ENCODE results near the gene LEFTY1. TPM values are rescaled to one million over a fixed set of nuclear protein-coding genes. Genes with fewer than 3 reads are reported as not detected.
A peak's percentile ranks its signal among the peaks of the same experiment; 100 is the strongest.
"Not testable (repeated sequence)": the region's sequence is repeated elsewhere in the genome, so short reads cannot be mapped to it uniquely, and the experiment has no call there.

LEFTY1 gene
- total RNA-seq, 2 donors from 2014 or later: 0.54 TPM; not detected in 1

DNA sequence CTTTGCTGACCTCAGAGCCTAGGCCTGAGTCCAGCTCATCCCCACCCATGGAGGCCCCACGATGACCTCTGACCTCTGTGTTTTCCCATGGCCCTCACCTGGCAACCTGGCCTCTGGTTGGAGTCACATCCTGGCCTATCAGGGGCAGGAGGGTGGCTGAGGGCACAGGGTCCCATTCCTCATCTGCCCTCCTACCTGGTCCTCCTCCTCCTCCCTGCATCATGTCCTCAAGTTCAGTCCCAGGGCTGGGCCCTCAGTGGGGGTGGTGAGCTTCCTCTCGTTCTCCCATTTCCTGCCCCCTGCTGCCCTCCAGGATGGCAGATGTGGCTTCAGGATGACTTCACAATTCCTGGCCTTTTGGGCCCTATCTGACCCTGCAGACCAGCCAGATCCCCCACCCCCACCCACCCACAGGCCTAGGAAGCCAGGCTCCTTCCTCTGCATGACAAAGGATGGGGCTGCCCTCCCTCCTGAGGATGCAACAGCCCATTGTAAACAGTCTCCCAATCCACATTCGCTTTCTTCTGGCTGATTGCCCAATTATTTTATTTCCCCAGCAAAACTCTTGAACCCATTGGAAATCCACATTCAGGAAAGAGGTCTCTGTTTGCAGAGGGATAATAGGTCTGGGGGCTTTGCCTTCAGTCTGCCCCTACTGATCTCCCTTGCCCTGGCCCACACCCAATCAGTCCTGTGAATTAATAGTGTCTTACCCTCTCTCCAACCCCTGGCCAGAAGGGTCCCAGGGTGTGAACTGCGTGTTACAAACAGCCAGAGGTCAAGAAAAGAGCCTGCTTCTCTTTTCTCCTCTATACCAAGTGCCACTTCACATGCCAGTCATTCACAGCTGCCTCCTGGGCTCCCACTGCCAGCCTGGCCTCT, 10.3 kb upstream of the LEFTY1 start:
- no peak for ATAC-seq

DNA sequence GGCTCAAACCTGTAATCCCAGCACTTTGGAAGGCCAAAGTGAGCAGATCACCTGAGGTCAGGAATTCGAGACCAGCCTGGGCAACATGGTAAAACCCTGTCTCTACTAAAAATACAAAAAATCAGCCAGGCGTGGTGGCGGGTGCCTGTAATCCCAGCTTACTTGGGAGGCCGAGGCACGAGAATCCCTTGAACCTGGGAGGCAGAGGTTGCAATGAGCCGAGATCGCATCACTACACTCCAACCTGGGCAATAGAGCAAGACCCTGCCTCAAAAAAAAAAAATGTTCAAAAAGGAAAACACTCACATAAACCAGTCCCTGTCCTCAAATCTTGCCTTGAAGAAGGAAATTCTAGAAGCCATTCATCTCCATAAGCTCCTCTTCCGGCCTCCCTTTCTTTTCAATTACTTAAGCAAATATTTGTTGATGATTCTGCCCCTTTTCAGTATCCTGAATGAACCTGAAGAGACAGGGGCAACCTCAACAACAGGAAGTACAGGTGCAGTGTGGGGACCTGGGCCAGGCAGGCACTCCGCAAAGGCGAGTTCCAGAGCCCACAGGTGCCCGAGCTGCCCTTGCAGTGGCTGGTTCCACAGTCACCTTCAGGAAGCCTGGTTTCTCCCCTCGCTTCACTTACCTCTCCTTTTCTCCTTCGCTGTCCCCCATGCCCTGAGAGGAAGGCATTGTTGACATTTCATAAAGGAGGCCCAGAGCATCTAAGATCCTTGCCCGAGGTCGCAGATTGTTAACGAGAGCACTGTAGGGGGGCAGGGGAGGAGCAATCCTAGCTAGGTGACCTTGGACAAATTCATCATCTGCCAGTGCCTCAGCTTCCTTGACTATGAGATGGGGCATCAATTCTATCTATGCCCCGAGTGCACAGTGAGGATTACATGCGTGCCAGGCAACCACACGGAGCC, 8.9 kb upstream of the LEFTY1 start:
- DNase-seq (ENCODE audit: low spot score in 2 of 2) (no peak), ATAC-seq (no peak)
- Mint-ChIP-seq H3K9me3 (peaks cover 0 to 3% of the 10 kb centered on the region in 2 donors), H3K36me3 (peaks cover 0 to 15% of the 10 kb centered on the region in 2 donors), H3K27ac (peak overlapping the region; percentile 77 to 82)

More for the DNA sequence above, 10.3 kb upstream of the LEFTY1 start:
- peaks cover 0 to 15% of the 10 kb centered on the region in 2 donors for H3K36me3 Mint-ChIP-seq
- peak overlapping the region; percentile 12 to 81 for H3K27ac Mint-ChIP-seq
- peaks cover 3% of the 10 kb centered on the region in 2 donors for H3K9me3 Mint-ChIP-seq
- no peak for DNase-seq (ENCODE audit: low spot score in 2 of 2)

DNA sequence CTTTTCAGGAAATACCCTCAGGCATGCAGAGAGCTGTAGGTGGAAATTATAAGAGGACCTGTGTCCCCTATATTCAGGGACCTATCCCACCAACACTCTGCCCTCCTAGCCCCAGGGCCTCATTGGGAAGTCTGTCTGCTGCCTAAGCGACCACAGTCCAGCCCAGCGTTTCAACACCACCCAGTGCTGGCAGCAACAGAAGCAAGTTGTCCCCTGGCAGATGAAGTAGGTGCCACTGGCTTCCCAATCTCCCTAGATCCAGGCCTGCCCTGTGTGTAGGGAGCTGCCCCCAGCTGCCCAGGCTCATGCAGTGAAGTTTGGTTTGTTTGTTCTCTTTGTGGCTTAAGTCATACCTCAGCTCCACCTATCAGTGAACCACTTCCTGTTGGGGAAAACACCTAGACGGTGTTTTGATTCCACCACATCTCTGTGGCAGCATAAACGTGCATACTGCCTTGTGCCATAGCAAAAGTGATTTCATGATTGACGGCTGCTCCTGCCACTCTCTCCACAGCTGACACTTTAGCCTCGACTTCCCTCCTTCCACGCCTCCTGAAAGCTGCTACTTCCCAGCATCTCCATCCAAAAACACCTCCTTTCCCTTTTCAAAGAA, 8.1 kb upstream of the LEFTY1 start:
- Mint-ChIP-seq H3K27ac (peak overlapping the region; percentile 77 to 82), H3K36me3 (peaks cover 0 to 15% of the 10 kb centered on the region in 2 donors), H3K9me3 (peaks cover 0 to 3% of the 10 kb centered on the region in 2 donors)
- ATAC-seq (peak; percentile 99 to 100), DNase-seq (ENCODE audit: low spot score in 2 of 2) (peak; percentile 62 to 77)

DNA sequence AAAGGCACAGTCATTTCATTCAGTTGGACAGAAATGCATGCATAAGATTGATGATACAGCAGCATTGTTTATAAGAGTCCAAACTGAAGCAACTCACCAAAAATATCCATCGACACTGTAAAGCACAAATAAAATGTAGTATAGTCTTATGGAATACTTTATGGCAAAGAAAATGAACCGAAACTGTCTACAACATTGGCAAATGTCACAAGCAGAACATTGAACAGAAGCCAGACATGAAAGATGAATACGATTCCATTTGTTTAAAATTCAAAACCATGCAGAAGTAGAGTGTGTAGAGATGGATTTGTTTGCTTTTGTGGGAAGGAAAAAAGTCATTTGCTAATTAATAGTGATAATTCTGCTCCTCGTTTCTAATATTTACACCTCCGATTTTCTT, 7.5 kb upstream of the LEFTY1 start:
- ATAC-seq: no peak
- peak overlapping the region in 1 of 2 donors; percentile 82 for H3K27ac Mint-ChIP-seq
- H3K36me3 Mint-ChIP-seq: peaks cover 0 to 15% of the 10 kb centered on the region in 2 donors
- peaks cover 0 to 3% of the 10 kb centered on the region in 2 donors for H3K9me3 Mint-ChIP-seq
- no peak for DNase-seq (ENCODE audit: low spot score in 2 of 2)

DNA sequence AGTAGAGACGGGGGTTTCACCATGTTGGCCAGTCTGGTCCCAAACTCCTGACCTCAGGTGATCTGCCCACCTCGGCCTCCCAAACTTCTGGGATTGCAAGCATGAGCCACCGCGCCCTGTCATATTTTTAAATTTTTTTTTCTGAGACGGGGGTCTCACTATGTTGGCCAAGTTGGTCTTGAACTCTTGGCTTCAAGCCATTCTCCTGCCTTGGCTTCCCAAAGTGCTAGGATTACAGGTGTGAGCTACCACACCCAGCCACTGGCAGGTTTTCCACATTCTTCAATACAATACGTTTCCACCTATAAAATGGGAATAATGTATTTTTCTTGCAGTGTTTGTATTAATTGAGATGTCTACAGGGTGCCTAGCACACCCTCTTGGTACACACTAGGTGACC, 3.4 kb upstream of the LEFTY1 start:
- Mint-ChIP-seq H3K27ac (no peak overlapping the region), H3K36me3 (no peaks in the 10 kb centered on the region), H3K9me3 (no peaks in the 10 kb centered on the region)
- ATAC-seq: no peak
- no peak for DNase-seq (ENCODE audit: low spot score in 2 of 2)

DNA sequence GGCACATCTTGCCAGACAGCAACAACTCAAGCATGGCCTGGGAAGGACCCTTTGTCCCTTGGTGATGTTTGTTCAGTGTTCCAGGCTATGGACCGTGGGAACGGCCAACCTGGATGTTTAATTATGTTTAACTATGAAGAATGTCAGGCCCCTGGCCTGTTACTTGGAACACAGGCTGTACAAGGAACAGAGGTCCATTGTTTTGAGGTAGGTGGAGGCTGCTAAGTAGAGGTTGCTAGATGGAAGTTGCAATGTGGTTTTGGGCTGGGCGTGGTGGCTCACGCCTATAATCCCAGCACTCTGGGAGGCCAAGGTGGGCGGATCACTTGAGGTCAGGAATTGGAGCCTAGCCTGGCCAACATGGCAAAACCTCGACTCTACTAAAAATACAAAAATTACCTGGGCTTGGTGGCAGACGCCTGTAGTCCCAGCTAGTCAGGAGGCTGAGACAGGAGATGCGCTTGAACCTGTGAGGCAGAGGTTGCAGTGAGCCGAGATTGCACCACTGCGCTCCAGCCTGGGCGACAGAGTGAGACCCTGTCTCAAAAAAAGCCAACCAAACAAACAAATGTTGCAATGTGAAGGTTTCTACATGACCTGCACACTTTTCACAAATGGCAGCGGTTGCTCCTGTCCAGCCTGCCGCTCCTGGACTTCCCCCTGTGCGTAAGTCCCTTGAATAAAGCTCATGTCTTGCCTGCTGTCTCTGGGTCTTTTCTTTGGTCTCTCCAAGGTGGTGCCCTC, 2.5 kb upstream of the LEFTY1 start:
- H3K36me3 Mint-ChIP-seq: no peaks in the 10 kb centered on the region
- no peak overlapping the region for H3K27ac Mint-ChIP-seq

DNA sequence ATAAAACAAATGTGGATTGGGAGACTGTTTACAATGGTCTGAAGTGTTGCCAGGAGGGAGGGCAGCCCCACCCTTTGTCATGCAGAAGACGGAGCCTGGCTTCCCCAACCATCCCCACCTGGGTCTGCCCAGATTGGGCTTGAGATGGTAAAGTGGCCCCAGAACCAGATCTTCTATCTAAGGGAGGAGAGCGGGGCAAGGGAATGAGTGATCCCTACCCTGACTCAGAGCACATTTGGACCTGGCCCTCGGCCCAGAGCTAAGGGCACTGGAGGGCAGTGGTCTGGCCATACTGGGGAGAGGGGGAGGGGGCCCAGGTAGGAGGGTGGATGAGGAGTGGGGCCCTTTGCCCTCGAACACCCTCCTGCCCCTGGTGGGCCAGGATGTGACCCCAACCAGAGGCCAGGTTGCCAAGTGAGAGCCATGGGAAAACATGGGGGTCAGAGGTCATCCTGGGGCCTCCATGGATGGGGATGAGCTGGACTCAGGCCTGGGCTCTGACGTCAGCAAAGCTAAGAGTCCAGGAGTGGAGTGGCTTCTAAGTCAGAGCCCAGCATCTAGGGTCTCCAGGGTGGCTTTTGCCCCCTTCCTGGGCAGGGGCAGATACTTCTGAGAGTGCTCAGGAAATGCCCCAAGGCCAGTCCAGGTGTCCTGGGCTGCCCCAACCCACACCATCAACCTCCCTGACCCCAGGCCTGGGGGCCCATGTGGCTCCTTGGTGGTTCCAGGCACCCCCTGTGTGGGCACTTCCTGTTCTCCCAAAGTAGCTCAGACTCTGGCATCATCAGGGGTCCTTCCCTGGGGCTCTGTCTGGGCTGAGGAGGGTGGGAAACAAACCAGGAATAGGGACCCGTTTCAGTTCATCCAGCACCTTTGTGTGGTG, 1.6 kb upstream of the LEFTY1 start:
- no peaks in the 10 kb centered on the region for H3K9me3 Mint-ChIP-seq
- ATAC-seq (no peak), DNase-seq (ENCODE audit: low spot score in 2 of 2) (no peak)
- H3K27ac Mint-ChIP-seq: no peak overlapping the region
- H3K36me3 Mint-ChIP-seq: no peaks in the 10 kb centered on the region

More for the DNA sequence above, 2.5 kb upstream of the LEFTY1 start:
- no peaks in the 10 kb centered on the region for H3K9me3 Mint-ChIP-seq
- no peak for ATAC-seq
- no peak for DNase-seq (ENCODE audit: low spot score in 2 of 2)

DNA sequence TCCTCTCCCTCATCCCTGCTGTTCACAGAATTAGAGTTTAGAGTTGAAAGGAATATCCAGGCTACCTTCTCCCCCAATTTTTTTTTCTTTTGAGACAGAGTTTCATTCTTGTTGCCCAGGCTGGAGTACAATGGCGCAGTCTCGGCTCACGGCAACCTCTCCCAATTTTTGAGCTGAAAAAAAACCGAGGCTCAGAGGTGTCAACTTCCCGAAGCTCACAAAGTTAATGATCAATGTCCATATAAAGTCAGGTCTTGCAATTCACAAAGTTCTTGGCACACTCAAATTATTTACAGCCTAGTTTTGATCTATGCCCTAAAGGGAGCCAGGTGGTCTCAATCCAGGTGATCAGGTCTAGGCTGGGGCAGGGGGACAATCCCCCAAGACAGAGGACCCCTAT, 797 bp upstream of the LEFTY1 start:
- DNase-seq (ENCODE audit: low spot score in 2 of 2): no peak
- no peak overlapping the region for H3K27ac Mint-ChIP-seq
- H3K36me3 Mint-ChIP-seq: no peaks in the 10 kb centered on the region
- no peaks in the 10 kb centered on the region for H3K9me3 Mint-ChIP-seq
- no peak for ATAC-seq

DNA sequence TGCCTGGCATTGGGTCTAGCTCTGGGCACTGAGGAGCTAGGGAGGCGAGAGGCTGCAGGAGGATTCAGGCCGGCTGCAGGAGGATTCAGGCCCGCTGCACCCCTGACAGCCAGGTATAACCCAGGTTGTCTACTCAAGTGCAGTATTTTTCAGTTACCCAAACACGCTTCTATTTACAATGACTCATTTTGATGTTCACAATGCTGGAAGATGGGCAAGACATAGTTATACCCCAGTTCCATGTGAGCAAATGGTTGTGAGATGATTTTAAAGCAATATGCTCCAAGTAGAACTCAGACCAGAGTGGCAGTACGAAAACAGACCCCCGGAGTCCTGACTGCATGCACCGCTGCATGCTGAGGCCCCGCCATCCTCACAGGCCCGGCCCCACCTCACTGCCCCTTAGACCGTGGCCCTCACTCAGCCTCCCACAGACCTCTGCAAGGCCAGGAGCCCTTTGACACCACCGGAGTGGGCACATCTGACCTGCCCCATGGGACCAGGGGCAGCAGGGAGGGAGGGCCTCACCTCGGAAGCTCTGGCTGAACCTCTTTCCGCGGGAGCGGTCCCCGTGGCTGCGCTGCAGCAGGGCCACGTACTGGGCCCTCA, 553 bp downstream of the LEFTY1 start:
- no peaks in the 10 kb centered on the region for H3K9me3 Mint-ChIP-seq
- peak overlapping the region in 1 of 2 donors; percentile 29 for H3K27ac Mint-ChIP-seq
- no peaks in the 10 kb centered on the region for H3K36me3 Mint-ChIP-seq
- no peak for DNase-seq (ENCODE audit: low spot score in 2 of 2)
- no peak for ATAC-seq

DNA sequence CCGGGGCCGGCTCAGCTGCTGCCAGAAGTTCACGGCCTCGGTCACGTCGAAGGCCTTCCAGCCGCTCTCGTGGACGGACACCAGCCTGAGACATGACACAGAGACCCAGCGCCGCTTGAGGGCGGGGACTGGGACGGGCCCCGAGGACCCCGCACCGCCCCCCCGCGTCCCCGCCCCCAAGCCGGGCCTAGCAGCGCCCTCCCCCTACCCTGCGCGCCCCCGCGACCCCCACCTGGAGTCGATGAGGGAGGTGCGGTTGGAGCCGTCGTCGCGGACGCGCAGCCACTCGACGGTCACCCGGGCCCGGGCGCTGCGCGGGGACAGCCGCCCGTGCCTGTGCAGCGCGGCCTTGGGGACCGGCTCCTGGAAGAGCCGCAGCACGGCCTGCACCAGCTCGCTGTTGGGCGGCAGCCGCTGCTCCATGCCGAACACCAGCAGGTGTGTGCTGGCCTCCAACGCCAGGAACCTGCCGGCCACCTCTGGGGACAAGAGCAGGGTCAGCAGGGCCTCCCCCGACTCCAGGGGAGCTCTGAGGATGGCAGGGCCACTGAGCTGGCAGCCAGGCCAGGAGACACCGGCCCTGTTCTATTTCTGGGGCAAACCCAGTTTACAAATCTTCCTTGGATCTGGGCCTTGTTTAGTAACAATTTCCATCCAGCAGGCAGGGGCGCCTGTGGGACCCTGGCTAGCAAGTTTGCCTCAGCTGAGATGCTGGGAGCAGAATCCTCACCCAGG, 1.2 kb downstream of the LEFTY1 start:
- not testable (repeated sequence) for H3K9me3 Mint-ChIP-seq; H3K27ac Mint-ChIP-seq; H3K36me3 Mint-ChIP-seq; ATAC-seq; DNase-seq (ENCODE audit: low spot score in 2 of 2)

DNA sequence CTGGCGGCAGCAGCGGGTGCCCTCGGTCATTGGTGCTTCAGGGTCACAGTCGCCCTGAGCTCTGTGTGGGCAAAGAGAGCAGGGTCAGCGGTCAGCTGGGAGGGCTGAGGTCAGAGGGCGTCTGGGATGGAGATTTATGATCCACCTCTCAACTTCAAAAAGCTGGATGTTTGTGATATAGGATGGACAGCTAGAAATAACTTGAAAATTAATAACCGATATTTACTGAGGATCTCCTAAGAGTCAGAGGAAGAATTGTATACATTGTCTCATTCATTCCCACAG, 2.0 kb downstream of the LEFTY1 start:
- no peaks in the 10 kb centered on the region for H3K36me3 Mint-ChIP-seq
- H3K27ac Mint-ChIP-seq: no peak overlapping the region
- no peak for DNase-seq (ENCODE audit: low spot score in 2 of 2)
- no peaks in the 10 kb centered on the region for H3K9me3 Mint-ChIP-seq
- ATAC-seq: no peak

DNA sequence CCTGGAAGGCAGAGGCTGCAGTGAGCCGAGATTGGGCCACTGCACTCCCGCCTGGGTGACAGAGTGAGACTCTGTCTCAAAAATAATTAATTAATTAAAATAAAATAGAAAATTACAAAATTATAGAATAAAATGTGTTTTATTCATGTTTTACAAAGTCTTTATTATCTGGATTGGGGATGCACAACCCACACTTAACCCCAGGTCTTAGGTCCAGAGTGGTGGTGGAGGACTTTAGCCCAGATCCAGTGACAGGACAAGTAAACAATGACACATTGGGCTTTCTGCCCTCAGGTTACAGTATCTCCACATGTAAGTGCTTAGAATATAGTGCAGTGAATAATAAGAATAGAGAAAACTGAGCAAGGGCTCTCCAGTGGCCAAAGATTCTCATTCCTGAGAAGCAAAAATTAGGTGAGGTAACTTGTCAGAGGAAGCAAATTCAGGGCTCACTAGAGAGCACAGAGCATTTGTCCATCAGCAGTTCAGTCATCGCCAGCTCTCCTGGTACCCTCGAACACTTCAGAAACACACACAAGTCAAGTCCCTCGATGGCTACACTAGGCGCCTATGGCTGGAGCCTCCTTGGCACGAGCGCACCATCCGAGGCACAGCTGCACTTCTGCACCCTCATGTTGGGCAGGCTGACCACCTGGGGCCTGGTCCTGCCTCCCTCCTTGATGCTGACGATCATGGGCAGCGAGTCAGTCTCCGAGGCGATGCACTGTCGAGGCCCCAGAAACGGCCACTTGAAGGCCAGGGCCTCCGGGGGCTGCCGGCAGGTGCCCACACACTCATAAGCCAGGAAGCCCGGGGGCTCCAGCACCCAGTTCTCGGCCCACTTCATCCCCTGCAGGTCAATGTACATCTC, 2.6 kb downstream of the LEFTY1 start:
- Mint-ChIP-seq H3K9me3 (no peaks in the 10 kb centered on the region), H3K27ac (no peak overlapping the region), H3K36me3 (no peaks in the 10 kb centered on the region)
- ATAC-seq: no peak
- DNase-seq (ENCODE audit: low spot score in 2 of 2): no peak

DNA sequence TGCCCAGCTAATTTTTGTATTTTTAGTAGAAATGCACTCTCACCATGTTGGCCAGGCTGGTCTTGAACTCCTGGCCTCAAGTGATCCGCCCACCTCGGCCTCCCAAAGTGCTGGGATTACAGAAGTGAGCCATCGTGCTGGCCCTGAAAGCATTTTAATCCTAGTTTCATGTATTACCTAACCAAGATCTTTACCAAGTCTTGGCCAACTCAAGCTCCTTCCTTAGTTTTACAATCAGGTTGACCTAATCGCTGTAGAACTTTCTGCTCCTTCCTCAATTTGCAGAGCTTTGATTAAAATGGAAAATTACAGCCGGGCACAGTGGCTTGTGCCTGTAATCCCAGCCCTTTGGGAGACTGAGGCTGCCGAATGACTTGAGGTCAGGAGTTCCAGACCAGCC, 3.6 kb downstream of the LEFTY1 start:
- Mint-ChIP-seq H3K36me3 (no peaks in the 10 kb centered on the region), H3K27ac (no peak overlapping the region), H3K9me3 (no peaks in the 10 kb centered on the region)
- ATAC-seq (no peak), DNase-seq (ENCODE audit: low spot score in 2 of 2) (no peak)
